HL-60 (cell line): ENCODE measurements around the gene MRPS2.

Experiments used
- DNase-seq, 2 experiments: peaks; one replicate each; pipeline ENCODE4 v3.0.0-alpha.2; 2010 to 2020; ENCODE audit warnings: low read depth in 1 of 2, low spot score in 1 of 2
- H3K27ac ChIP-seq: fragments of 250-450 bp; sonication (Bioruptor Pico); replicated peaks from 2 replicates; pipeline ENCODE4 v1.5.1; 2020; ENCODE audit warnings: mild to moderate bottlenecking, moderate library complexity
- H3K27me3 ChIP-seq: fragments of 250-450 bp; sonication (Bioruptor Pico); 2 replicates; pipeline ENCODE4 v1.5.1; 2021; ENCODE audit warnings: mild to moderate bottlenecking, moderate library complexity; ENCODE audit not compliant: insufficient read depth, poor library complexity, severe bottlenecking
- H3K4me3 ChIP-seq: replicated peaks from 2 replicates; pipeline ENCODE4 v1.5.1; 2011; ENCODE audit warnings: mild to moderate bottlenecking, control low read depth, low read length; ENCODE audit not compliant: insufficient read depth
- GABPA ChIP-seq: IDR thresholded peaks from 2 replicates; pipeline ENCODE4 v1.6.1; 2012; ENCODE audit warnings: low read depth
- POLR2AphosphoS5 ChIP-seq: IDR thresholded peaks from 2 replicates; pipeline ENCODE4 v1.6.1; 2012; ENCODE audit warnings: low read depth
- SPI1 ChIP-seq: IDR thresholded peaks from 2 replicates; pipeline ENCODE4 v1.6.1; 2012; ENCODE audit warnings: low read depth, mild to moderate bottlenecking, borderline replicate concordance
- TF ChIP-seq, protein P1 (sequence below): IDR thresholded peaks from 2 replicates; pipeline ENCODE4 v1.6.1; 2012; ENCODE audit warnings: low read depth; ENCODE audit not compliant: insufficient replicate concordance
- TF ChIP-seq, protein P2 (sequence below): IDR thresholded peaks from one replicate; pipeline ENCODE4 v1.5.1; 2011; ENCODE audit warnings: low read length, control low read depth, inconsistent platforms; ENCODE audit not compliant: insufficient read depth

The MRPS2 gene

DNA sequence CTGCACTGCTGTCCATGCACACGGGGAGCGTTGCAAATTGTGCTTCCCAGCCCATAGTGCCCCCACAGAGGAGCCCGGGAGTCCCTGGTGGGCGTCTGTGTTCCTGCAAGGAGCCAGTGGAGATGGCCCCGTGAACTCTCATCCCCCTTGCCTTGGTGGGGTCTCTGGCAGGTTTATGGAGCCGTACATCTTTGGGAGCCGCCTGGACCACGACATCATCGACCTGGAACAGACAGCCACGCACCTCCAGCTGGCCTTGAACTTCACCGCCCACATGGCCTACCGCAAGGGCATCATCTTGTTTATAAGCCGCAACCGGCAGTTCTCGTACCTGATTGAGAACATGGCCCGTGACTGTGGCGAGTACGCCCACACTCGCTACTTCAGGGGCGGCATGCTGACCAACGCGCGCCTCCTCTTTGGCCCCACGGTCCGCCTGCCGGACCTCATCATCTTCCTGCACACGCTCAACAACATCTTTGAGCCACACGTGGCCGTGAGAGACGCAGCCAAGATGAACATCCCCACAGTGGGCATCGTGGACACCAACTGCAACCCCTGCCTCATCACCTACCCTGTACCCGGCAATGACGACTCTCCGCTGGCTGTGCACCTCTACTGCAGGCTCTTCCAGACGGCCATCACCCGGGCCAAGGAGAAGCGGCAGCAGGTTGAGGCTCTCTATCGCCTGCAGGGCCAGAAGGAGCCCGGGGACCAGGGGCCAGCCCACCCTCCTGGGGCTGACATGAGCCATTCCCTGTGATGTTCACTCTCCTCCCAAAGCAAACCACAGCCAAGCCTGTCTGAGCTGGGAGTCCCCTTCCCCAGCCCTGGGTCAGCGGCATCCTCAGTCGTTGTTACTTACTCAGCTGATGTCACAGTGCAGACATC, 3.1 kb downstream of the MRPS2 start:
- H3K27me3 ChIP-seq: no peaks in the 10 kb centered on the region
- H3K4me3 ChIP-seq: no peak overlapping the region
- TF ChIP-seq GABPA (no peak), POLR2AphosphoS5 (0 out of 2 replicates have a peak, but pooled peaks have one; percentile 7)
- TF ChIP-seq, protein P1, sequence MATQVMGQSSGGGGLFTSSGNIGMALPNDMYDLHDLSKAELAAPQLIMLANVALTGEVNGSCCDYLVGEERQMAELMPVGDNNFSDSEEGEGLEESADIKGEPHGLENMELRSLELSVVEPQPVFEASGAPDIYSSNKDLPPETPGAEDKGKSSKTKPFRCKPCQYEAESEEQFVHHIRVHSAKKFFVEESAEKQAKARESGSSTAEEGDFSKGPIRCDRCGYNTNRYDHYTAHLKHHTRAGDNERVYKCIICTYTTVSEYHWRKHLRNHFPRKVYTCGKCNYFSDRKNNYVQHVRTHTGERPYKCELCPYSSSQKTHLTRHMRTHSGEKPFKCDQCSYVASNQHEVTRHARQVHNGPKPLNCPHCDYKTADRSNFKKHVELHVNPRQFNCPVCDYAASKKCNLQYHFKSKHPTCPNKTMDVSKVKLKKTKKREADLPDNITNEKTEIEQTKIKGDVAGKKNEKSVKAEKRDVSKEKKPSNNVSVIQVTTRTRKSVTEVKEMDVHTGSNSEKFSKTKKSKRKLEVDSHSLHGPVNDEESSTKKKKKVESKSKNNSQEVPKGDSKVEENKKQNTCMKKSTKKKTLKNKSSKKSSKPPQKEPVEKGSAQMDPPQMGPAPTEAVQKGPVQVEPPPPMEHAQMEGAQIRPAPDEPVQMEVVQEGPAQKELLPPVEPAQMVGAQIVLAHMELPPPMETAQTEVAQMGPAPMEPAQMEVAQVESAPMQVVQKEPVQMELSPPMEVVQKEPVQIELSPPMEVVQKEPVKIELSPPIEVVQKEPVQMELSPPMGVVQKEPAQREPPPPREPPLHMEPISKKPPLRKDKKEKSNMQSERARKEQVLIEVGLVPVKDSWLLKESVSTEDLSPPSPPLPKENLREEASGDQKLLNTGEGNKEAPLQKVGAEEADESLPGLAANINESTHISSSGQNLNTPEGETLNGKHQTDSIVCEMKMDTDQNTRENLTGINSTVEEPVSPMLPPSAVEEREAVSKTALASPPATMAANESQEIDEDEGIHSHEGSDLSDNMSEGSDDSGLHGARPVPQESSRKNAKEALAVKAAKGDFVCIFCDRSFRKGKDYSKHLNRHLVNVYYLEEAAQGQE: no peak
- no peak for DNase-seq
- H3K27ac ChIP-seq: no peak overlapping the region

GRCh38 chr9:135504262-135505243, 4.1 kb downstream of the MRPS2 start:
- DNase-seq: peak in 1 of 2 experiments; percentile 59
- Histone ChIP-seq H3K27me3 (no peaks in the 10 kb centered on the region), H3K27ac (no peak overlapping the region), H3K4me3 (no peak overlapping the region)
- TF ChIP-seq, protein P2, sequence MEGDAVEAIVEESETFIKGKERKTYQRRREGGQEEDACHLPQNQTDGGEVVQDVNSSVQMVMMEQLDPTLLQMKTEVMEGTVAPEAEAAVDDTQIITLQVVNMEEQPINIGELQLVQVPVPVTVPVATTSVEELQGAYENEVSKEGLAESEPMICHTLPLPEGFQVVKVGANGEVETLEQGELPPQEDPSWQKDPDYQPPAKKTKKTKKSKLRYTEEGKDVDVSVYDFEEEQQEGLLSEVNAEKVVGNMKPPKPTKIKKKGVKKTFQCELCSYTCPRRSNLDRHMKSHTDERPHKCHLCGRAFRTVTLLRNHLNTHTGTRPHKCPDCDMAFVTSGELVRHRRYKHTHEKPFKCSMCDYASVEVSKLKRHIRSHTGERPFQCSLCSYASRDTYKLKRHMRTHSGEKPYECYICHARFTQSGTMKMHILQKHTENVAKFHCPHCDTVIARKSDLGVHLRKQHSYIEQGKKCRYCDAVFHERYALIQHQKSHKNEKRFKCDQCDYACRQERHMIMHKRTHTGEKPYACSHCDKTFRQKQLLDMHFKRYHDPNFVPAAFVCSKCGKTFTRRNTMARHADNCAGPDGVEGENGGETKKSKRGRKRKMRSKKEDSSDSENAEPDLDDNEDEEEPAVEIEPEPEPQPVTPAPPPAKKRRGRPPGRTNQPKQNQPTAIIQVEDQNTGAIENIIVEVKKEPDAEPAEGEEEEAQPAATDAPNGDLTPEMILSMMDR: peak; percentile 94
- TF ChIP-seq GABPA: no peak
- peak; percentile 14; the same call in 1 of the 2 replicates for TF ChIP-seq POLR2AphosphoS5

GRCh38 chr9:135505406-135506187, 5.1 kb downstream of the MRPS2 start:
- no peak overlapping the region for H3K27ac ChIP-seq
- TF ChIP-seq SPI1: no peak
- TF ChIP-seq, protein P2: no peak
- TF ChIP-seq, protein P1: no peak
- no peak for TF ChIP-seq GABPA
- no peak for TF ChIP-seq POLR2AphosphoS5
- no peak for DNase-seq
- H3K27me3 ChIP-seq: no peaks in the 10 kb centered on the region
- H3K4me3 ChIP-seq: no peak overlapping the region
